HG02759 (cell line): ENCODE results near the gene MYBBP1A.

Experiments used
- ATAC-seq: cut with Tn5 transposase; IDR thresholded peaks from one replicate; pipeline ENCODE4 v1.9.1; 2021; ENCODE audit warnings: mild to moderate bottlenecking, moderate library complexity; ENCODE audit not compliant: unreplicated experiment

The MYBBP1A gene

GRCh38 chr17:4574448-4575045 is 19.4 kb upstream of the MYBBP1A start:
- ATAC-seq, result no peak

GRCh38 chr17:4573669-4574068 is 18.5 kb upstream of the MYBBP1A start:
- no peak for ATAC-seq

- no peak for ATAC-seq
These were observed 17.9 kb upstream of the MYBBP1A start for GRCh38 chr17:4573115-4573514.

GRCh38 chr17:4572131-4572530 is 16.9 kb upstream of the MYBBP1A start:
- ATAC-seq, result no peak

GRCh38 chr17:4569591-4569990 is 14.4 kb upstream of the MYBBP1A start:
- no peak for ATAC-seq

- no peak for ATAC-seq
These were observed 11.6 kb upstream of the MYBBP1A start for GRCh38 chr17:4566785-4567184.

- ATAC-seq, result no peak
These were observed 10.3 kb upstream of the MYBBP1A start for GRCh38 chr17:4565209-4566141.

GRCh38 chr17:4562015-4562969 is 7.1 kb upstream of the MYBBP1A start:
- ATAC-seq, result no peak

GRCh38 chr17:4560837-4561256 is 5.7 kb upstream of the MYBBP1A start:
- no peak for ATAC-seq

GRCh38 chr17:4560421-4560820 is 5.2 kb upstream of the MYBBP1A start, which contains the start of gene GGT6:
Gene GGT6, minus strand, starts transcription at chr17:4560577. Its CDS starts 56 bp downstream, at chr17:4560521.
- no peak for ATAC-seq

- no peak for ATAC-seq
These were observed 4.8 kb upstream of the MYBBP1A start for GRCh38 chr17:4559966-4560365.

GRCh38 chr17:4559139-4559791 is 4.1 kb upstream of the MYBBP1A start:
- no peak for ATAC-seq

- ATAC-seq, result no peak
These were observed 3.3 kb upstream of the MYBBP1A start for GRCh38 chr17:4558347-4558971.

- no peak for ATAC-seq
These were observed 2.6 kb upstream of the MYBBP1A start for GRCh38 chr17:4557626-4558346.

GRCh38 chr17:4556996-4557395 is 1.8 kb upstream of the MYBBP1A start:
- no peak for ATAC-seq

- ATAC-seq, result no peak
These were observed 932 bp upstream of the MYBBP1A start for GRCh38 chr17:4555873-4556759.

- no peak for ATAC-seq
These were observed 665 bp downstream of the MYBBP1A start for GRCh38 chr17:4554441-4554996.

GRCh38 chr17:4553669-4554068 is 1.5 kb downstream of the MYBBP1A start:
- no peak for ATAC-seq
